Vagina (tissue), 2 donors: ENCODE measurements around the gene F10. TPM values are rescaled to one million over a fixed set of nuclear protein-coding genes. Genes with fewer than 3 reads are reported as not detected.
A peak's percentile ranks its signal among the peaks of the same experiment; 100 is the strongest.

Source experiments
- DNase-seq, 2 donors: peaks; one replicate each; pipeline ENCODE4 v3.0.0-alpha.2; 2017; ENCODE audit errors: extremely low spot score in 2 of 2
- H3K27ac ChIP-seq: fragments of 200-600 bp; sonication (generic); one replicate; pipeline ENCODE4 v1.5.1; 2019
- H3K27me3 ChIP-seq: fragments of 200-600 bp; sonication (generic); one replicate; pipeline ENCODE4 v1.5.1; 2019
- H3K36me3 ChIP-seq, 2 donors: fragments of 200-600 bp; sonication (generic); one replicate each; pipeline ENCODE4 v1.5.1; 2017 to 2019
- H3K4me1 ChIP-seq: fragments of 200-600 bp; sonication (generic); one replicate; pipeline ENCODE4 v1.5.1; 2019
- H3K4me3 ChIP-seq, 2 donors: fragments of 200-600 bp; sonication (generic); 1 replicate in 1 of 2; 2 replicates in 1 of 2; pipeline ENCODE4 v1.5.1; 2016 to 2019
- H3K9me3 ChIP-seq: fragments of 200-600 bp; sonication (generic); one replicate; pipeline ENCODE4 v1.5.1; 2019
- CTCF ChIP-seq, 3 experiments: fragments of 450-650 bp in 2 of 3; fragments of 200-600 bp in 1 of 3; sonication (generic) in 1 of 3; IDR thresholded peaks; one replicate each; pipeline ENCODE4 v1.5.1; 2017 to 2019; ENCODE audit warnings: antibody characterized with exemption in 3 of 3, mild to moderate bottlenecking in 2 of 3, moderate library complexity in 2 of 3
- POLR2A ChIP-seq, 2 donors: fragments of 450-650 bp; IDR thresholded peaks; one replicate each; pipeline ENCODE4 v1.6.1; 2017; ENCODE audit warnings: antibody characterized with exemption in 2 of 2, mild to moderate bottlenecking in 2 of 2, moderate library complexity in 2 of 2
- POLR2AphosphoS5 ChIP-seq, 2 donors: sonication (generic); formaldehyde crosslinking; IDR thresholded peaks; one replicate each; pipeline ENCODE4 v1.9.0; 2017; ENCODE audit warnings: antibody characterized with exemption in 2 of 2, mild to moderate bottlenecking in 2 of 2, low read depth in 1 of 2; ENCODE audit not compliant: insufficient read depth in 1 of 2
- intact Hi-C: fragments of 100-400 bp; cut with DNase I; formaldehyde crosslinking; loops from one replicate; pipeline ENCODE4 v1.15.1; 2023
- total RNA-seq: library from RNA; depleted of rRNA; stranded (reverse); fragments of >200 nt; gene quantifications from one replicate; pipeline ENCODE4 v1.2.3, GENCODE V29; 2016

Gene F10
- total RNA-seq, 1 donor from 2014 or later = 16.7 TPM

DNA sequence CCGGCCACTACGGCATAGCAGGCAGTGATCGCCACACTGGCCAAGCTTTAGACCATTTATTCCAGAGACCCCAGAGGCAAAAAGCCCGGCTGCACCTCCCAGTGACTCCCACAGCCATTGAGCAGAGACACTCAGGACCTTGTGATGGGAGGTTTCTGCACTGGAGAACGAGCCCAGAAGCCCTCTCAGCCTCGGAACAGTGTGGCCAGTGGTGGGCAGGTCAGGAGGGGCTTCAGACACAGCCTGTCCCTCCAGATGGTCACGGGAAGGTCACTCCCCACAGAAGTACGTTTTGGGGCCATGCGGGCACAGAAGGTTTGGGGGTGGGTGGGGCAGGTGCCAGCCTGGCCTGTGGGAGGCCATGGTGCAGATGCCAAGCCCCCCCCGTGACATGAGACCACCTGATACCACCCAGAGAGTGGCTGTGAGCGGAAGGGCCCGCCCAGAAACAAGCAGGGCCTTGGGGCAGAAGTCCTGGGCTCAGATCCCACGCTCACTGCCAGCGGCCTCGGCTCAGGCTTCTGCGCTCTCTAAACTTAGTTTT, 599 bp upstream of the F10 start:
- peaks cover 18% of the 10 kb centered on the region for H3K4me1 ChIP-seq
- no peak for TF ChIP-seq POLR2A (IDR thresholded peaks at IDR 0.05)
- no peak for TF ChIP-seq CTCF (IDR thresholded peaks at IDR 0.05)
- no peak for TF ChIP-seq POLR2AphosphoS5 (IDR thresholded peaks at IDR 0.05; ENCODE audit: insufficient read depth in 1 of 2, low read depth in 1 of 2)
- H3K27me3 ChIP-seq = no peaks in the 10 kb centered on the region
- no peaks in the 10 kb centered on the region for H3K9me3 ChIP-seq
- peak overlapping the region; percentile 87 for H3K27ac ChIP-seq
- peak in 1 of 2 donors; percentile 84 for DNase-seq
- no peaks in the 10 kb centered on the region for H3K36me3 ChIP-seq
- intact Hi-C loops = no loop called here
- H3K4me3 ChIP-seq = peak overlapping the region; percentile 38 to 39

DNA sequence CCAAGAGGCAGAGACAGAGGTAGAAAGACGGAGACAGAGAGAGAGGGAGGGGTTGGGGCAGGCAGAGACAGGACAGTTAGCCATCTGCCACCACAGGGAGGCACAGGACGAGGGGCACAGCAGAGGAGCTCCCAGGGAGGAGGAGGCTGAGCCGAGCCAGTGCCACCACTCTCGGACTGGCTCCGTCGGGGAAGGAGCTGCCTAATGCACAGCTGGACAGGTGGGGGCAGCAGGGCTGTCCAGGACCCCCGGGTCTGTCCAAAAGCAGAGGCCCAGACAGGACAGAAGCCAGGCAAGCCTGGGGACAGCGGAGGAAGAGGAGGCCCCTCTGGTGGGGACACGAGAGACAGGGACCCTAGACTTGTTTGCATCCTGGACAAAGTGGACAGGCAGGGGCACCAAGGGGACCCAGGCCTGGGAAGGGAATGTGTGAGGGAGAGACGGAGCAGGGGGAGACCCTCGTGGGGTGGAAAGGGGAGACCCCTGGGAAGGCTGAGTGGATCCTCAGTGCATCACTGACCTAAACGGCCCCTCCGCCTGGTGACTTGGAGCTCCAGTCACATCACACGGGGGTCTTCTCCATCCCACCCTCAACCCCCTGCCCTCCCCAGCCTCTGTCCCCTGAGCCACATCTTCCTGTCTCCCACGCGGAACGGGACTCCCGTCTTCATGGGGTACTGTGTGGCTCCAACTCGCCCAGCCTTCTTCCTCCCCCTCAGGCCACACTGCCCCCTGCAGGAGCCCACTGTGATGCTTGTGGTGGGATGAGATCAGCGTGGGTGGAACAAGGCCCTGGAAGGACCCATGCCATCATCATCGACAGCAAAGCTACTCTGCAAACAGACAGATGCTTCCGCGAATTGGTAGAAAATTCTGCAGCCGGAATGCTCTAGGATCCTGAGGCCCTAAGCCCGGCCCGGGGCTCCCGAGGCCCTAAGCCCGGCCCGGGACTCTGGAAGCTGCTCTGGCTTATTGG, 915 bp downstream of the F10 start:
- DNase-seq = peak in 1 of 2 donors; percentile 85

DNA sequence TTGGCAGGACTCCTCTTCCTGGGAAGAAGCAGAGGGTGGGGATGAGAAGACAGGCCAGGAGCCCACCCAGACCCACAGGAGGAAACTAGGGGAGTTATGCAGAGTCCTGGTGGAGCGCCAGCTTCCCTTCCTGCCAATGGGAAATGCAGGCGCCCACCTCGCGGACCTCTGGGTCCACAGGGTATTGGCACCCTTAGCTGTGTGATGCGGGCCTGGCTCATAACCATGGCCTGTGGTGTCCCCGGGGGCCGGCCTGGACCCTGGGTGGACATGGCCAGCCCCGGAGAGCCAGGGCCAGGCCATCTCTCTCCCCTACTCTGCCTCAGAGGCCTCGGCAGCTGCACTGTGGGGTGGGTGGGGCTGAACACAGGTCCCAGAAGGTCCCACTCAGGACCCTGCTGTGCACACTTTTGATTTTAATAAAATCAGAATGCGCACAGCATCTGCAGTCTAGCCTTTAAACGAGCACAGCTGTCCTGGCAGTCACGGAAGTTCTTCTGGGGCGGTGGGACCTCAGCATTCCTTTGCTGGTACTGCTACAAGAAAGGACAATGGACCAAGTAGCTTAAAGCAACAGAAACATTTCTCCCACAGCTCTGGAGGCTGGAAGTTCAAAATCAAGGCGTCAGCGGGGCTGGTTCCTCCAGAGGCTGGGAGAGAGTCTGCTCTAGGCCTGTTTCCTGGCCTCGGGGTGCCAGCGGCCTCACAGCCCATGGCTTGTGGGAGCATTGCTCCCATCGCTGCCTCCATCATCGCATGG, 1.8 kb downstream of the F10 start:
- no peak for TF ChIP-seq POLR2A (IDR thresholded peaks at IDR 0.05)
- no peak for TF ChIP-seq CTCF (IDR thresholded peaks at IDR 0.05)
- TF ChIP-seq POLR2AphosphoS5 (IDR thresholded peaks at IDR 0.05; ENCODE audit: insufficient read depth in 1 of 2, low read depth in 1 of 2) = no peak
- H3K27ac ChIP-seq = no peak overlapping the region
- no peaks in the 10 kb centered on the region for H3K27me3 ChIP-seq
- H3K9me3 ChIP-seq = no peaks in the 10 kb centered on the region
- no peaks in the 10 kb centered on the region for H3K36me3 ChIP-seq
- peak in 1 of 2 donors; percentile 75 for DNase-seq
- H3K4me3 ChIP-seq = no peak overlapping the region
- intact Hi-C loops = no loop called here
- peaks cover 18% of the 10 kb centered on the region for H3K4me1 ChIP-seq

More for the DNA sequence above, 915 bp downstream of the F10 start:
- TF ChIP-seq CTCF (IDR thresholded peaks at IDR 0.05) = no peak
- no peak for TF ChIP-seq POLR2A (IDR thresholded peaks at IDR 0.05)
- TF ChIP-seq POLR2AphosphoS5 (IDR thresholded peaks at IDR 0.05; ENCODE audit: insufficient read depth in 1 of 2, low read depth in 1 of 2) = no peak
- Histone ChIP-seq H3K27ac (peak overlapping the region; percentile 87), H3K27me3 (no peaks in the 10 kb centered on the region), H3K9me3 (no peaks in the 10 kb centered on the region), H3K4me3 (peak overlapping the region; percentile 38 to 39), H3K4me1 (peaks cover 18% of the 10 kb centered on the region), H3K36me3 (no peaks in the 10 kb centered on the region)
- intact Hi-C loops = no loop called here

DNA sequence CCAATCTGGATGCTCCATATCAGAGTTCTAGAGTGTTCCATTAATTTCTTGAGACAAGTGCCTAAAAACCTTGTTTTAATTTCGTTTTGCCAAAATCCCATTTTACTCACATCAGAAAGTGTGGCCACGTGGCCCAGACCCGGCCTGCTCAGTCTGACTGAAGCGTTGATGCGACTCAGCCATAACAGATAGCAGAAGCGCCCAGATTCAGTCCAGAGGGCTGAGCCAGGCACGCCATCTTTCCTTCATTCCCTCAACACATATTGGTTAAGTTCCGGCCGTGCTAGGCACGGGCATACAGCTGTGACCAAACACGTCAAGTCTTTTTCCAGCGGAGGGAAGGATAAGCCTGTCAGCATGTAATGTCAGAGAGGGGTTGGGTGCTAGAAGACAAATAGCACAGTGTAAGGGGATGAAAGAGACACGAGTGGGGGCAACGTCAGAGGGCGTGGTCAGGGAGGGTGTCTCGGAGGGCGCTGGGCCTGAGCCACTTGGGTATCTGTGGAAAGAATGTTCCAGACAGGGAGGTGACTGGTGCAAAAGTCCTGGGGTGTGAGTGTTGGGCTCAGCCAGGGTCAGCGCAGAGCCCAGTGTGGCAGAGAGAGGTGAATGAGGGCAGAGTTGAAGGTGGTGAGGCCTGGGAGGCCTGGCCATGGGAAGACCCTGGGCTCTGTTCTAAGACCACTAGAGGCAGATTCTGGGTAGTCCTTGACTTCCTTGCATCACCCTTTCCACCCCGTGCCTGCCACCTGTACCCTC, 3.1 kb downstream of the F10 start:
- H3K4me1 ChIP-seq = peaks cover 27% of the 10 kb centered on the region
- TF ChIP-seq POLR2AphosphoS5 (IDR thresholded peaks at IDR 0.05; ENCODE audit: insufficient read depth in 1 of 2, low read depth in 1 of 2) (no peak), POLR2A (IDR thresholded peaks at IDR 0.05) (no peak), CTCF (IDR thresholded peaks at IDR 0.05) (no peak)
- no peaks in the 10 kb centered on the region for H3K27me3 ChIP-seq
- no peak overlapping the region for H3K27ac ChIP-seq
- H3K4me3 ChIP-seq = no peak overlapping the region
- H3K36me3 ChIP-seq = no peaks in the 10 kb centered on the region
- DNase-seq = no peak
- intact Hi-C loops = no loop called here
- no peaks in the 10 kb centered on the region for H3K9me3 ChIP-seq
